GM12878 (cell line): ENCODE results near the gene DARS1. TPM values are rescaled to one million over a fixed set of nuclear protein-coding genes. Genes with fewer than 3 reads are reported as not detected.

Experiments
- ATAC-seq: fragments of 200-7000 bp; cut with Tn5 transposase; 3 replicates; pipeline ENCODE4 v1.9.1; 2020; ENCODE audit warnings: mild to moderate bottlenecking, moderate library complexity
- BruUV-seq: library from RNA; stranded (reverse); fragments of 400-500 nt; replicated peaks from 2 replicates; lab custom pipeline; 2021; lab: Mats Ljungman, UMichigan
- CTCF ChIA-PET: fragments of 300-600 bp; sonication (Branson Sonifier 250); formaldehyde crosslinking; extraction: SDS; loops from one replicate; lab custom pipeline; 2021; ENCODE audit warnings: inconsistent platforms; lab: Yijun Ruan, JAX
- POLR2A ChIA-PET: fragments of 350-600 bp; formaldehyde crosslinking; extraction: SDS; loops from one replicate; lab custom pipeline; 2021; ENCODE audit warnings: inconsistent platforms; lab: Charles Lee
- RAD21 ChIA-PET: fragments of 300-600 bp; sonication (Branson Sonifier 250); formaldehyde crosslinking; loops from one replicate; lab custom pipeline; 2023; ENCODE audit warnings: antibody characterized with exemption; ENCODE audit not compliant: unreplicated experiment; lab: Charles Lee
- SMC1A ChIA-PET: fragments of 300-600 bp; sonication (Branson Sonifier 250); formaldehyde crosslinking; loops from one replicate; lab custom pipeline; 2023; ENCODE audit not compliant: unreplicated experiment, uncharacterized antibody; lab: Charles Lee
- DNase-seq: peaks from one replicate; pipeline ENCODE4 v3.0.0-alpha.2; 2011; ENCODE audit warnings: low read depth, low spot score
- FAIRE-seq: peaks from 3 replicates; lab custom pipeline; 2011; peaks lifted over from hg19 to GRCh38; lab: Jason Lieb, UNC
- H2AFZ ChIP-seq: 2 replicates; pipeline ENCODE4 v1.6.0; 2011; ENCODE audit warnings: low read depth, low read length, control low read depth; ENCODE audit not compliant: control insufficient read depth
- H3K27ac ChIP-seq: 2 replicates; pipeline ENCODE4 v1.5.1; 2011; ENCODE audit warnings: control low read depth; ENCODE audit not compliant: control insufficient read depth, insufficient read depth
- H3K27me3 ChIP-seq, 2 experiments: replicated peaks in 1 of 2; 2 replicates each; pipeline versions ENCODE4 v1.6.0 to v1.6.1; 2011; ENCODE audit warnings: low read length in 1 of 2; ENCODE audit not compliant: control insufficient read depth in 2 of 2, insufficient read depth in 2 of 2
- H3K36me3 ChIP-seq, 2 experiments: 2 replicates each; pipeline ENCODE4 v1.5.1; 2011; ENCODE audit warnings: low read length in 1 of 2; ENCODE audit not compliant: control insufficient read depth in 2 of 2, insufficient read depth in 2 of 2
- H3K4me1 ChIP-seq: 2 replicates; pipeline ENCODE4 v1.6.1; 2011; ENCODE audit warnings: mild to moderate bottlenecking, low read length, moderate library complexity, mixed read lengths; ENCODE audit not compliant: control insufficient read depth, insufficient read depth
- H3K4me2 ChIP-seq: 2 replicates; pipeline ENCODE4 v1.6.0; 2011; ENCODE audit warnings: control low read depth; ENCODE audit not compliant: control insufficient read depth, insufficient read depth
- H3K4me3 ChIP-seq: fragments of 200-600 bp; sonication (generic); 2 replicates; pipeline ENCODE4 v1.5.1; 2016
- H3K79me2 ChIP-seq: 2 replicates; pipeline ENCODE4 v1.6.0; 2011; ENCODE audit warnings: low read length; ENCODE audit not compliant: control insufficient read depth, insufficient read depth
- H3K9ac ChIP-seq: 2 replicates; pipeline ENCODE4 v1.8.0; 2011; ENCODE audit warnings: low read length, control low read depth, mixed read lengths; ENCODE audit not compliant: control insufficient read depth, insufficient read depth
- H3K9me3 ChIP-seq: replicated peaks from 3 replicates; pipeline ENCODE4 v1.5.1; 2011; ENCODE audit warnings: mild to moderate bottlenecking, low read length; ENCODE audit not compliant: control insufficient read depth, insufficient read depth
- H4K20me1 ChIP-seq: 2 replicates; pipeline ENCODE4 v1.6.0; 2011; ENCODE audit not compliant: control insufficient read depth, insufficient read depth
- ESRRA ChIP-seq: IDR thresholded peaks from 2 replicates; pipeline ENCODE4 v1.6.1; 2012; ENCODE audit warnings: mild to moderate bottlenecking, low read length, improper control_type of control experiment
- HDAC6 ChIP-seq: fragments of 200-600 bp; sonication (generic); IDR thresholded peaks from one replicate; pipeline ENCODE4 v1.8.0; 2017; ENCODE audit warnings: antibody characterized with exemption; ENCODE audit not compliant: unreplicated experiment
- IKZF1 ChIP-seq: fragments of 450-650 bp; conservative IDR thresholded peaks from 2 replicates; pipeline ENCODE4 v1.6.1; 2017; ENCODE audit warnings: antibody characterized with exemption, mild to moderate bottlenecking
- KDM1A ChIP-seq: fragments of 200-600 bp; sonication (generic); IDR thresholded peaks from 2 replicates; pipeline ENCODE4 v1.6.1; 2016; ENCODE audit warnings: borderline replicate concordance
- NR2C1 ChIP-seq: fragments of 450-650 bp; IDR thresholded peaks from 2 replicates; pipeline ENCODE4 v1.6.1; 2017; ENCODE audit warnings: antibody characterized with exemption, mild to moderate bottlenecking, moderate library complexity
- POLR2A ChIP-seq: IDR thresholded peaks from 2 replicates; pipeline ENCODE4 v1.6.1; 2011; ENCODE audit warnings: low read depth, mild to moderate bottlenecking, low read length
- RUNX3 ChIP-seq: IDR thresholded peaks from 2 replicates; pipeline ENCODE4 v1.6.1; 2012; ENCODE audit warnings: low read length, inconsistent platforms
- TBL1XR1 ChIP-seq: IDR thresholded peaks from 2 replicates; pipeline ENCODE4 v1.6.1; 2012; ENCODE audit warnings: low read depth, low read length, improper control_type of control experiment
- ZBTB4 ChIP-seq: fragments of 450-650 bp; formaldehyde crosslinking; IDR thresholded peaks from 2 replicates; pipeline ENCODE4 v1.4.0; 2022; ENCODE audit warnings: mild to moderate bottlenecking, moderate library complexity
- ZZZ3 ChIP-seq: IDR thresholded peaks from 2 replicates; pipeline ENCODE4 v1.6.1; 2011; ENCODE audit warnings: low read depth; ENCODE audit not compliant: control insufficient read depth, insufficient read length
- WGBS: methylation state at CpG from one replicate; pipeline ENCODE4 v1.1.6; 2016; ENCODE audit warnings: low lambda C conversion rate; ENCODE audit not compliant: insufficient replicate concordance, insufficient coverage; ENCODE audit errors: missing lambda C conversion rate; 5-methylcytosine and 5-hydroxymethylcytosine counted together
- in situ Hi-C: fragments of 300-500 bp; cut with MboI; formaldehyde crosslinking; loops from 9 replicates; pipeline ENCODE4 v1.14.3; 2018; ENCODE audit warnings: mixed read lengths
- intact Hi-C: fragments of 100-400 bp; cut with micrococcal nuclease; formaldehyde crosslinking; loops from one replicate; pipeline ENCODE4 v1.14.2; 2022; ENCODE audit not compliant: unreplicated experiment
- polyA plus RNA-seq, 11 experiments: library from polyadenylated mRNA; depleted of rRNA in 4 of 11; unstranded in 6 of 11; stranded (reverse) in 5 of 11; fragments of >200 nt; fragmentation: Nextera tagmentation in 4 of 11; fragmentation: Illumina TruSeq in 1 of 11; extraction: Ambion mirVana in 4 of 11; extraction: Trizol in 1 of 11; gene quantifications; 1 replicate in 1 of 11; 2 replicates in 10 of 11; pipeline versions ENCODE4 v1.2.1 to v1.2.3, GENCODE V29; 2011 to 2016; ENCODE audit warnings: inconsistent platforms in 2 of 11, missing spikeins in 2 of 11, low read depth in 1 of 11
- total RNA-seq, 4 experiments: library from RNA; depleted of rRNA in 3 of 4; stranded (reverse); fragments of >200 nt in 3 of 4; fragmentation: Illumina TruSeq in 1 of 4; extraction: Trizol in 1 of 4; gene quantifications; 2 replicates each; pipeline versions ENCODE4 v1.2.1 to v1.2.3, GENCODE V29; 2013 to 2021

Gene DARS1
- total and polyA plus RNA-seq, 10 of the 15 experiments (the other 5 are each of a cell fraction or from before 2014, with no cell fraction given) = 91.0 to 387 (median 137) TPM

DNA sequence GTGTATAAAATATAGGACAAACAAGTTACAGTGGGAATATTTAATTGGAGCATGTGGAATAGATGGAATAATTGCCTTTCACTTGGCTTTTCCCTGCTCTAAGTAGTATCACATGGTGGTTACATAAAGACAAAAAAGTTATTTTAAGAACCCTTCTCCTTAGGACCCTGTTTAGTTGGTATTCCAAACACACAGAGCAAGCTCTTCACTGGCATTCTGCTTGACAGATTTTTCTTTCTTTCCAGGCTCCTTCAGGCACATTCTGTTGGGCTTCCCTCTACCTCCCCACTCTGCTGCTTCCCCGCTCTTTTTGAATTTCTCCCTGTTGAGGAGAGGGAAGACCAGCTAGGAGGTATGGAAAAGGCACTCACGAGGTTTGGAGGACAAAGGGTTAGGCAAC lies 29.0 kb upstream of the DARS1 start:
- no peak for ATAC-seq
- 58% methylated on average over 2 of the region's 2 CpGs for WGBS
- H3K27ac ChIP-seq = no peak overlapping the region
- no peak for FAIRE-seq
- no peak overlapping the region for H3K4me3 ChIP-seq
- H3K9me3 ChIP-seq = no peaks in the 10 kb centered on the region
- ChIA-PET POLR2A (interaction anchor here (0.8 to 6.1 kb wide), 10 partner anchors 9 to 82 kb away, joined by 3 to 47 read pairs (median 14); partner anchors contain the start of gene DARS1), RAD21 (interaction anchor here (1.3 to 10.0 kb wide), 11 partner anchors 9 to 240 kb away, joined by 3 to 182 read pairs (median 20); partner anchors contain the start of gene DARS1), CTCF (interaction anchor here (2.4 to 4.6 kb wide), 6 partner anchors 13 to 370 kb away, joined by 7 to 33 read pairs (median 21); no protein-coding TSS in a partner anchor), SMC1A (interaction anchor here (1.0 to 25.6 kb wide), 9 partner anchors 8 to 362 kb away, joined by 3 to 961 read pairs (median 82); partner anchors contain the start of gene DARS1)
- no peak for DNase-seq
- H3K27me3 ChIP-seq = no peaks in the 10 kb centered on the region
- H3K79me2 ChIP-seq = no peaks in the 10 kb centered on the region
- no peak overlapping the region for H3K9ac ChIP-seq
- H3K36me3 ChIP-seq = no peaks in the 10 kb centered on the region
- no peak overlapping the region for H2AFZ ChIP-seq
- intact Hi-C loops (no loop called here), in situ Hi-C loops (no loop called here)
- peaks cover 3% of the 10 kb centered on the region for H3K4me1 ChIP-seq
- no peaks in the 10 kb centered on the region for H4K20me1 ChIP-seq
- no TSS peak for BruUV-seq
- no peak overlapping the region for H3K4me2 ChIP-seq
- TF ChIP-seq ZBTB4 (CRISPR knock-in tag) (no peak), ESRRA (no peak), TBL1XR1 (no peak), POLR2A (no peak), NR2C1 (no peak), HDAC6 (no peak), ZZZ3 (no peak), KDM1A (no peak), RUNX3 (no peak), IKZF1 (no peak)
